Loucy (cell line): ENCODE data around the gene FABP3.

Experiments used
- EZH2phosphoT487 ChIP-seq: fragments of 200-600 bp; IDR thresholded peaks from 2 replicates; pipeline ENCODE4 v1.6.1; 2018; ENCODE audit warnings: antibody characterized with exemption, mild to moderate bottlenecking, moderate library complexity, borderline replicate concordance
- TF ChIP-seq, protein P1 (sequence below): fragments of 200-600 bp; sonication (generic); conservative IDR thresholded peaks from 2 replicates; pipeline ENCODE4 v1.5.1; 2014; ENCODE audit warnings: mild to moderate bottlenecking, antibody characterized with exemption, low read length

DNA sequence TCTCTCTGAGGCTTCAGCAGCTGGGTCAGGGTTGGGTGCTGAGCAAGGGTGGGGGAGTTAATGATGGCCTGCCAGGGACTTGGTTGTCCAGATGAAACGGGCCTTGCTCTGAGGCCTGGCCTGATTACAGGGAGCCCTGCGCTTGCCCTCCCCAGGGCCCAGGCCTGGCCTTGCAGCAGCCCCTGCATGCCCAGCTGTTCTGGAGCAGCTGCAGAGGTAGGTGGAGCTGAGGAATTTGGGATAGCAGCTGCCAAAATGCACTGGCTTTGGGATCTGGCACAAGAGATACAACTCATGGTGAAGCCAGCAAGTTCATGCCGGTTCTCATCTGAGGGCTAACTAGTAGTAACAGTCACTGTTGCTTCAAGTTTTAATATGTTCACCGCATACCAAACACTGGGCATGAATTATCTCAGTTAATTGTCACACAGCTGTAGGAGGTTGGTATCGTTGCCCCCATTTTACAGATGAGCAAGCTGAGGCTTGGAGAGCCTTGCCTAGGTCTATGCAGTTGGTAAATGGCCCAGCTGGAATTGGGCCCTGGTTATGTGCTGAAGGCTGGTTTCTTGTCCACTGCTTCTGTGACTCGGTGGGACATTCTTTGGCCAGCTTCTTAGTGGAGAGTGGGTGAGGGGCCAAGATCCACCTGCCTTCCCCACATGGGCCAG, 32.8 kb upstream of the FABP3 start:
- TF ChIP-seq, protein P1, sequence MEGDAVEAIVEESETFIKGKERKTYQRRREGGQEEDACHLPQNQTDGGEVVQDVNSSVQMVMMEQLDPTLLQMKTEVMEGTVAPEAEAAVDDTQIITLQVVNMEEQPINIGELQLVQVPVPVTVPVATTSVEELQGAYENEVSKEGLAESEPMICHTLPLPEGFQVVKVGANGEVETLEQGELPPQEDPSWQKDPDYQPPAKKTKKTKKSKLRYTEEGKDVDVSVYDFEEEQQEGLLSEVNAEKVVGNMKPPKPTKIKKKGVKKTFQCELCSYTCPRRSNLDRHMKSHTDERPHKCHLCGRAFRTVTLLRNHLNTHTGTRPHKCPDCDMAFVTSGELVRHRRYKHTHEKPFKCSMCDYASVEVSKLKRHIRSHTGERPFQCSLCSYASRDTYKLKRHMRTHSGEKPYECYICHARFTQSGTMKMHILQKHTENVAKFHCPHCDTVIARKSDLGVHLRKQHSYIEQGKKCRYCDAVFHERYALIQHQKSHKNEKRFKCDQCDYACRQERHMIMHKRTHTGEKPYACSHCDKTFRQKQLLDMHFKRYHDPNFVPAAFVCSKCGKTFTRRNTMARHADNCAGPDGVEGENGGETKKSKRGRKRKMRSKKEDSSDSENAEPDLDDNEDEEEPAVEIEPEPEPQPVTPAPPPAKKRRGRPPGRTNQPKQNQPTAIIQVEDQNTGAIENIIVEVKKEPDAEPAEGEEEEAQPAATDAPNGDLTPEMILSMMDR, result no peak
- no peak for TF ChIP-seq EZH2phosphoT487
